Ishikawa (cell line): ENCODE measurements around the gene CSTPP1.

Experiments used
- CEBPB ChIP-seq: IDR thresholded peaks from 2 replicates; pipeline ENCODE4 v1.6.1; 2012
- CREB1 ChIP-seq: IDR thresholded peaks from 2 replicates; pipeline ENCODE4 v1.6.1; 2012; ENCODE audit warnings: low read depth
- EGR1 ChIP-seq: IDR thresholded peaks from 2 replicates; pipeline ENCODE4 v1.6.1; 2012
- EP300 ChIP-seq: IDR thresholded peaks from 2 replicates; pipeline ENCODE4 v1.6.1; 2012; ENCODE audit warnings: borderline replicate concordance
- FOXM1 ChIP-seq: IDR thresholded peaks from 2 replicates; pipeline ENCODE4 v1.6.1; 2012; ENCODE audit warnings: low read depth, borderline replicate concordance
- MAX ChIP-seq: IDR thresholded peaks from 2 replicates; pipeline ENCODE4 v1.6.1; 2012
- NFIC ChIP-seq: IDR thresholded peaks from 2 replicates; pipeline ENCODE4 v1.6.1; 2012
- RAD21 ChIP-seq: IDR thresholded peaks from 2 replicates; pipeline ENCODE4 v1.6.1; 2012; ENCODE audit warnings: low read depth
- REST ChIP-seq: IDR thresholded peaks from 2 replicates; pipeline ENCODE4 v1.6.1; 2012; ENCODE audit warnings: low read depth, mild to moderate bottlenecking
- TAF1 ChIP-seq: IDR thresholded peaks from 2 replicates; pipeline ENCODE4 v1.6.1; 2012; ENCODE audit warnings: low read depth, mild to moderate bottlenecking
- TCF12 ChIP-seq: IDR thresholded peaks from 2 replicates; pipeline ENCODE4 v1.6.1; 2012; ENCODE audit warnings: low read depth
- TEAD4 ChIP-seq: IDR thresholded peaks from 2 replicates; pipeline ENCODE4 v1.6.1; 2012
- USF1 ChIP-seq: IDR thresholded peaks from 2 replicates; pipeline ENCODE4 v1.6.1; 2012
- YY1 ChIP-seq: IDR thresholded peaks from 2 replicates; pipeline ENCODE4 v1.6.1; 2012; ENCODE audit warnings: low read depth
- ZBTB7A ChIP-seq: IDR thresholded peaks from 2 replicates; pipeline ENCODE4 v1.6.1; 2012; ENCODE audit warnings: low read depth

The CSTPP1 gene

GRCh38 chr11:46977038-46977813 lies 40.7 kb downstream of the CSTPP1 start:
- TF ChIP-seq TEAD4, result no peak
- no peak for TF ChIP-seq TCF12
- TF ChIP-seq CEBPB, result no peak
- TF ChIP-seq MAX, result no peak
- TF ChIP-seq EGR1, result no peak
- TF ChIP-seq NFIC, result no peak
- TF ChIP-seq RAD21, result no peak
- no peak for TF ChIP-seq REST
- TF ChIP-seq TAF1, result no peak
- TF ChIP-seq ZBTB7A, result no peak
- no peak for TF ChIP-seq FOXM1
- TF ChIP-seq USF1, result no peak
- TF ChIP-seq CREB1, result no peak
- no peak for TF ChIP-seq EP300
- TF ChIP-seq YY1, result no peak

GRCh38 chr11:46978005-46978491 lies 41.5 kb downstream of the CSTPP1 start:
- TF ChIP-seq CREB1 (no peak), MAX (no peak), FOXM1 (no peak)

GRCh38 chr11:46979358-46979757 lies 42.8 kb downstream of the CSTPP1 start:
- no peak for TF ChIP-seq CREB1
- TF ChIP-seq EP300, result no peak
- no peak for TF ChIP-seq TAF1
- no peak for TF ChIP-seq YY1
- no peak for TF ChIP-seq RAD21
- TF ChIP-seq NFIC, result no peak
- TF ChIP-seq USF1, result no peak
- no peak for TF ChIP-seq TEAD4
- no peak for TF ChIP-seq TCF12
- TF ChIP-seq ZBTB7A, result no peak
- TF ChIP-seq FOXM1, result no peak
- no peak for TF ChIP-seq MAX
- no peak for TF ChIP-seq CEBPB
- TF ChIP-seq EGR1, result no peak
- no peak for TF ChIP-seq REST

- TF ChIP-seq REST (no peak), CREB1 (no peak), TCF12 (no peak), CEBPB (no peak), YY1 (no peak), RAD21 (no peak), TEAD4 (no peak), USF1 (no peak), EP300 (no peak), EGR1 (no peak), MAX (no peak), FOXM1 (no peak), TAF1 (no peak), NFIC (no peak), ZBTB7A (no peak)
Observed at GRCh38 chr11:46981436-46981835, 44.9 kb downstream of the CSTPP1 start.
